Hepatocyte (in vitro differentiated cells): Measurements from ENCODE around the gene PSMC1. TPM values are rescaled to one million over a fixed set of nuclear protein-coding genes. Genes with fewer than 3 reads are reported as not detected.

Experiments used
- DNase-seq: peaks from one replicate; pipeline ENCODE4 v3.0.0-alpha.2; 2016; ENCODE audit warnings: low spot score
- H2AFZ ChIP-seq: fragments of 200-600 bp; sonication (generic); 2 replicates; pipeline ENCODE4 v1.6.0; 2016; ENCODE audit warnings: antibody characterized with exemption, mild to moderate bottlenecking
- H3K27ac ChIP-seq: fragments of 200-600 bp; sonication (generic); 2 replicates; pipeline ENCODE4 v1.5.1; 2016; ENCODE audit warnings: mild to moderate bottlenecking
- H3K27me3 ChIP-seq: fragments of 200-600 bp; sonication (generic); 2 replicates; pipeline ENCODE4 v1.6.1; 2016
- H3K36me3 ChIP-seq: fragments of 200-600 bp; sonication (generic); replicated peaks from 2 replicates; pipeline ENCODE4 v1.5.1; 2016; ENCODE audit warnings: low read depth; ENCODE audit not compliant: insufficient read depth
- H3K4me1 ChIP-seq: fragments of 200-600 bp; sonication (generic); 2 replicates; pipeline ENCODE4 v1.5.1; 2016; ENCODE audit warnings: mild to moderate bottlenecking, moderate library complexity; ENCODE audit not compliant: insufficient read depth
- H3K4me2 ChIP-seq: fragments of 200-600 bp; sonication (generic); 2 replicates; pipeline ENCODE4 v1.6.0; 2016
- H3K4me3 ChIP-seq: fragments of 200-600 bp; sonication (generic); 2 replicates; pipeline ENCODE4 v1.5.1; 2016; ENCODE audit warnings: mild to moderate bottlenecking
- H3K79me2 ChIP-seq: fragments of 200-600 bp; sonication (generic); 2 replicates; pipeline ENCODE4 v1.6.0; 2017; ENCODE audit warnings: mild to moderate bottlenecking
- H3K9me2 ChIP-seq: fragments of 200-600 bp; sonication (generic); replicated peaks from 2 replicates; pipeline ENCODE4 v1.6.0; 2017; ENCODE audit warnings: mild to moderate bottlenecking; ENCODE audit not compliant: insufficient read depth
- H3K9me3 ChIP-seq: fragments of 200-600 bp; sonication (generic); 2 replicates; pipeline ENCODE4 v1.5.1; 2016; ENCODE audit warnings: low read depth, mild to moderate bottlenecking
- H4K20me1 ChIP-seq: fragments of 200-600 bp; sonication (generic); 2 replicates; pipeline ENCODE4 v1.6.0; 2016; ENCODE audit warnings: mild to moderate bottlenecking; ENCODE audit not compliant: insufficient read depth, poor library complexity, severe bottlenecking
- CTCF ChIP-seq: fragments of 200-600 bp; sonication (generic); IDR thresholded peaks from 2 replicates; pipeline ENCODE4 v1.5.1; 2016; ENCODE audit warnings: antibody characterized with exemption, mild to moderate bottlenecking; ENCODE audit not compliant: poor library complexity
- EZH2 ChIP-seq: fragments of 200-600 bp; sonication (generic); IDR thresholded peaks from 2 replicates; pipeline ENCODE4 v1.6.1; 2016; ENCODE audit warnings: antibody characterized with exemption, mild to moderate bottlenecking, borderline replicate concordance
- EZH2phosphoT487 ChIP-seq: fragments of 200-600 bp; sonication (generic); IDR thresholded peaks from one replicate; pipeline ENCODE4 v1.6.1; 2018; ENCODE audit warnings: antibody characterized with exemption, mild to moderate bottlenecking, low read depth, moderate library complexity; ENCODE audit not compliant: unreplicated experiment, severe bottlenecking
- WGBS: methylation state at CpG from one replicate; pipeline ENCODE4 v1.1.6; 2016; ENCODE audit warnings: low lambda C conversion rate; ENCODE audit errors: missing lambda C conversion rate; 5-methylcytosine and 5-hydroxymethylcytosine counted together
- polyA plus RNA-seq: library from polyadenylated mRNA; unstranded; fragments of >200 nt; fragmentation: Nextera tagmentation; extraction: Ambion mirVana; gene quantifications from 2 replicates; pipeline ENCODE4 v1.2.1, GENCODE V29; 2016
- total RNA-seq: library from RNA; depleted of rRNA; stranded (reverse); fragments of >200 nt; gene quantifications from 2 replicates; pipeline ENCODE4 v1.2.3, GENCODE V29; 2014

The PSMC1 gene
- total and polyA plus RNA-seq, 2 experiments from 2014 or later, result 144 to 171 TPM

GRCh38 chr14:90268420-90268819, 12.1 kb downstream of the PSMC1 start:
- no peak for TF ChIP-seq EZH2phosphoT487
- no peak for TF ChIP-seq EZH2
- no peak for TF ChIP-seq CTCF
- no peak overlapping the region for H3K27ac ChIP-seq
- H3K4me2 ChIP-seq, result no peak overlapping the region
- no peaks in the 10 kb centered on the region for H3K9me2 ChIP-seq
- no peak for DNase-seq
- H3K79me2 ChIP-seq, result no peaks in the 10 kb centered on the region
- 99% methylated on average over 4 of the region's 4 CpGs for WGBS
- no peak overlapping the region for H3K4me3 ChIP-seq
- H3K4me1 ChIP-seq, result no peaks in the 10 kb centered on the region
- no peaks in the 10 kb centered on the region for H3K27me3 ChIP-seq
- H4K20me1 ChIP-seq, result no peaks in the 10 kb centered on the region
- H3K36me3 ChIP-seq, result no peaks in the 10 kb centered on the region
- no peaks in the 10 kb centered on the region for H3K9me3 ChIP-seq
- no peak overlapping the region for H2AFZ ChIP-seq

- 96% methylated on average over 10 of the region's 10 CpGs for WGBS
- DNase-seq, result no peak
- Histone ChIP-seq H3K4me3 (no peak overlapping the region), H3K4me2 (no peak overlapping the region), H4K20me1 (no peaks in the 10 kb centered on the region), H3K79me2 (no peaks in the 10 kb centered on the region), H3K27me3 (no peaks in the 10 kb centered on the region), H3K9me2 (no peaks in the 10 kb centered on the region), H2AFZ (no peak overlapping the region), H3K36me3 (no peaks in the 10 kb centered on the region), H3K4me1 (no peaks in the 10 kb centered on the region), H3K27ac (no peak overlapping the region), H3K9me3 (no peaks in the 10 kb centered on the region)
- TF ChIP-seq EZH2 (no peak), CTCF (no peak), EZH2phosphoT487 (no peak)
Measured at GRCh38 chr14:90272523-90272922, 16.2 kb downstream of the PSMC1 start.

GRCh38 chr14:90273532-90273931, 17.2 kb downstream of the PSMC1 start:
- H3K27ac ChIP-seq, result no peak overlapping the region
- H2AFZ ChIP-seq, result no peak overlapping the region
- H3K9me2 ChIP-seq, result no peaks in the 10 kb centered on the region
- H3K4me2 ChIP-seq, result no peak overlapping the region
- WGBS, result 90% methylated on average over 8 of the region's 8 CpGs
- H3K4me1 ChIP-seq, result no peaks in the 10 kb centered on the region
- H4K20me1 ChIP-seq, result no peaks in the 10 kb centered on the region
- H3K9me3 ChIP-seq, result no peaks in the 10 kb centered on the region
- no peak for TF ChIP-seq CTCF
- TF ChIP-seq EZH2phosphoT487, result no peak
- TF ChIP-seq EZH2, result no peak
- no peak overlapping the region for H3K4me3 ChIP-seq
- H3K79me2 ChIP-seq, result no peaks in the 10 kb centered on the region
- no peaks in the 10 kb centered on the region for H3K36me3 ChIP-seq
- DNase-seq, result no peak
- H3K27me3 ChIP-seq, result no peaks in the 10 kb centered on the region

GRCh38 chr14:90274019-90274418, 17.7 kb downstream of the PSMC1 start:
- Histone ChIP-seq H3K9me3 (no peaks in the 10 kb centered on the region), H3K79me2 (no peaks in the 10 kb centered on the region), H3K27me3 (no peaks in the 10 kb centered on the region), H2AFZ (no peak overlapping the region), H3K27ac (no peak overlapping the region), H3K4me3 (no peak overlapping the region), H3K9me2 (no peaks in the 10 kb centered on the region), H3K4me2 (no peak overlapping the region), H3K4me1 (no peaks in the 10 kb centered on the region), H3K36me3 (no peaks in the 10 kb centered on the region), H4K20me1 (no peaks in the 10 kb centered on the region)
- no peak for DNase-seq
- no peak for TF ChIP-seq EZH2phosphoT487
- TF ChIP-seq CTCF, result no peak
- TF ChIP-seq EZH2, result no peak
- WGBS, result 84% methylated on average over 8 of the region's 9 CpGs
